HG02970 (cell line): ENCODE measurements around the gene CYB561.

Experiments
- ATAC-seq: cut with Tn5 transposase; IDR thresholded peaks from one replicate; pipeline ENCODE4 v1.9.1; 2021; ENCODE audit warnings: mild to moderate bottlenecking, moderate library complexity, moderate number of reproducible peaks; ENCODE audit not compliant: unreplicated experiment, low FRiP score

Gene CYB561, protein sequence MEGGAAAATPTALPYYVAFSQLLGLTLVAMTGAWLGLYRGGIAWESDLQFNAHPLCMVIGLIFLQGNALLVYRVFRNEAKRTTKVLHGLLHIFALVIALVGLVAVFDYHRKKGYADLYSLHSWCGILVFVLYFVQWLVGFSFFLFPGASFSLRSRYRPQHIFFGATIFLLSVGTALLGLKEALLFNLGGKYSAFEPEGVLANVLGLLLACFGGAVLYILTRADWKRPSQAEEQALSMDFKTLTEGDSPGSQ

DNA sequence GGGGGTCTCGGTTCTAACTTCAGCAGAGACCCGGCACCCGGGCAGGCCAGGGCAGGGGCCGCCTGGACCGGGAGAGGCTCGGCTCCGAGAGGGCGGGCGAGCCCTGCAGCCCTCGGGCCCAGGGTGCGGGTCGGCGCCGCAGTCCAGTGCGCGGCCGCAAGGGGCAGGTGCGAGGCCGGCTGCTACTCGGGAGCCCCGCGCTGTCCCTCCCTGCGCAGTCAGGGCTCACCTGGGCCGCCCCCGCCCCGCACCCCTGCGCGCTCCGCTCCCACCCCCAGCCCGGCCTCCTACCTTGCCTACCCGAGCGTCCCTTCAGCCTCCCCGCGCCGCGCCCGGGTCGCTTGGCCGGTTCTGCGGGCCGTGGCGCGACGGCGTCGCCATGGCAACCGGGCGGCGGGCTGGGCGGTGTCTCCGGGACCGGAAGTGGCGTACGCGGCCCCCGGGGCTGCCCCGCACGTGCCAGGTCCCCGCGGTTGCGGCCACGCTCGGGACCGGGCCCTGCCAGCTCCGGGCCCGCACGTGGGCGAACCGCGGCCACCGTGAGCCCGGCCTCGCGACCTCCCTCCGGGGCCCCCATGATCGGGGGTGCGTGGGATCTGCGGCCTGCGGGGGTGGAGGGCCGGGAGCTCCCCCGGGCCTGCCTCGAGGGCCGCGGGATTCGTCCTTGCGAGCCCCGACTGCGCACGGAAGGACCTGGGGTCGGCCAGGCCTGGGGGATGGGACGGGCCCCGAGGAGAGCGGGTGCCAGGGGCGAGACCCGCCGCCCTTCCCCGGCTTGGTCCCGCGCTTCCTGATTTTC lies at the start of gene CYB561:
Gene CYB561, minus strand, starts transcription at position 353 of the 799 bp plus-strand sequence. CDS start 8,759 bp downstream, outside the sequence.
- peak; percentile 55 for ATAC-seq

DNA sequence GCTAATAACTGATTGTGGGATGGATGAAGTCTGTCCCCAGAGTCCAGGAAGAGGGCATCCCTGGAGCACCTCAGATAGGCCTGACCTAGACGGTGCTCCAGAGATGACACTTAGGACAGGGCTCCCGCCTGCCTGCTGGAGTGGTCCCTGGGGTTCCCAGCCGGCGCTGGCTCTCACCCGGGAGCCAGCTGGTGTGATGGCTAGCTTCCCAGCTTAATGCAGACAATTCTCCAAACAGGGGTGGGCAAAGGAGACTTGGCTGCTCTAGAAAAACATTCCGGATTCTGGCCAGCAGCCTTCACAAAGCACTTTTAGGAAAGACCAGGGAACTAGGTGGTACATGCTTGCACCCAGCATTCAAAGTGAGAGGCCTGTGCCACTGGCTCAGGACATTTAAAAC lies 49.4 kb upstream of the CYB561 start:
- no peak for ATAC-seq

DNA sequence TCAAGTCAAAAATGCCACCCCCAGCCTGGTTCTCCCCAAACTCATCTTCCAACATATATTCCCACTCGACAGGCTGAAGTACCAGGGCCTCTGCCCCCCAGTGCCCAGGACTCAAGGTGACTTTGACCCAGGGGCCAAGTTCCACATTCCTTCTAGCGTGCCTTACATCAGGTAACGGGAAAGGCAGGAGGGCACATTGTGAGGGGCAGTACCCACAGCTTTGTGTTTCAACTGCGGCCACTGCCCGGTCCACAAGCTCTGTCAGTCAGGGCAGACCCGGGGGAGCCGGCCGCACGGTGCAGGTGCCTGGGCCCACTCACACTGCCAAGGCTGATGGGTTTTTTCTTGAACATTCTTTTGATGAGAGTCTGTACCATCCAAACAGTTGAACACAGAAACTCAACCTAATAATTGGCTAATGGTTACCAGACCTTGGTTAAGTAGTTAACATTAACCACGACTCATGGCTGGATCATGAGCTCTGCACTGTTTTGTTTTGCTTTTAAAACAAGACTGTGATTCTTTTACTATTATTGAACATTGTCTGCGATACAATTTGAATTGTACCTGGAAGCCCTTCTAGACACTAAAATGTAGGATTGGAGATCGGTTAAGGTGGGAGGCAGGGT lies 48.3 kb upstream of the CYB561 start:
- no peak for ATAC-seq

DNA sequence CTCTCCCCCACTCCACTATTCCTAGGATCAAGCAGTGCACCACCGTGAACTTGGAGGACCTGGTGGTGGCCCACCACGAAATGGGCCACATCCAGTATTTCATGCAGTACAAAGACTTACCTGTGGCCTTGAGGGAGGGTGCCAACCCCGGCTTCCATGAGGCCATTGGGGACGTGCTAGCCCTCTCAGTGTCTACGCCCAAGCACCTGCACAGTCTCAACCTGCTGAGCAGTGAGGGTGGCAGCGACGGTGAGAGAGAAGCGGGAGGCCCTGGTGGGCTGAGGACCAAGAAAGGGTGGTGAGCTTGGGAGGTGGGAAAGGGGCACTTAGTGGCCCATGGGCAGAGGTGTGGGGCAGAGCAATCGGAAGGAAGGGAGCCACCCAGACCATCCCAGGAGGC lies 47.3 kb upstream of the CYB561 start:
- ATAC-seq, result no peak

DNA sequence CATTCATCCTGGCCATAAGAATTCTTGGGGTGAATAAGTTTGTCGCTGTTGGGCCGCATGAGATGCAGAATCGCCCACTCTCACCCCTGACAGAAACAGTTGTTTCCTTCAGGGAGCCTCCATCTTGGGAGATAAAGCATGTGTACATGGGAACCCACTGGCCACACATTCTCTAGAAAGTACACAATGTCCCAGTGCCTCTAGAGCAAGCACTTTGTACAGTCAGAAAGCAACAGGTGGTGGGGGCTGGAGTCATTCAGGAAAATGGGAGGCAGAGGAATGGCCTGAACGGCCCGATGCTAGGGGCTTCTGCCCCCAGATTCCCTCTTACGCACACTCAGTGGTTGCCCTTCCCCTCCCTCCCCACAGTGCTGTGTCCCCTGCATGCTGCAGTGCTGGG lies 46.8 kb upstream of the CYB561 start:
- ATAC-seq, result no peak

DNA sequence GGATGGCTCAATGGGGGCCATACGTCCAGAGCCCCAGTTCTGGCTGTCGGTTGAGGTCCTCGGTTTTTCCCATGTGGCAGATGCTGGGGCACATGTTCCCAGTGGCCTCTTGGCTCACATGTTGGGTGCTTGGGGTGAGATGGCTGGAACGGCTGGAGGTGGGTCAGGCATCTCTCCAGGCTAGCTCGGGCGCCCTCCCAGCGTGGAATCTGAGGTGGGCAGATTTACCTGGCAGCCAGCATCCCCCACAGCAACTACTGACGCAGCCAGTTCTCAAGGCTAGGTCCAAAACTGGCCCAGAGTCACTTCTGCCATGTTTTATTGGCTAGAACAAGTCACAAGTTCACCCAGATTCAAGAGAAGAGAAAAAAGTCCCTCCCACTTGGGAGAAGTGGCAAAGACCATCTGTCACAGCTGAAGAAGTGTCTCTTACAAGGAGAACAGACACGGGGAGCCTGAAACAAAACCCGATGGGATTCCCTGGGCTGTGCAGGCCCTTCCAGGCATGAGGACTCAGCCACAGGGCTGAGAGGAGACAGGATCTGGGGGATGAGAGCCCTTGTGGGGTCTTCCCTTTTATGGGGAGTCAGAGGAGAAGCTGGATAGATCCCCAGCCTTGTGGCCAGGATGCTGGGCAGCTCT lies 46.0 kb upstream of the CYB561 start:
- ATAC-seq, result no peak

DNA sequence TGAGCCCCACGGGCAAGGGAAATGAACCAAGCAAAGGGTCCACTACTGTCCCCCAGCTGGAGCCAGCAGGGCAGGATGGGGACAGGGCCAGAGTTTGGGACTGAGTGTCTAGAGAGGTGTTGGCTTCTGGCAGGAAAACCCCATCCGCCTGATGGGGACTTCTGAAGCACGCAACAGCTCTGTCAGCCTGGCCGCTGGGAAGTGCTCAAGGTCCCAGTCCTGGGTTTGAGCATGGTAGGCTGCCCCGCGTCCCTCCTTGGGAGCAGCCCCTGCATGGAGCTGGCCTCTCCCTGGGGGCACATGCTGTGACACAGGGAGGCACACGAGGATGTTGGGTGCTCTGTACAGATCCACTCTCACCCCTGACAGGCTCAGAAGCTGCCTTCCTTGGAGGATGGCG lies 45.3 kb upstream of the CYB561 start:
- no peak for ATAC-seq

DNA sequence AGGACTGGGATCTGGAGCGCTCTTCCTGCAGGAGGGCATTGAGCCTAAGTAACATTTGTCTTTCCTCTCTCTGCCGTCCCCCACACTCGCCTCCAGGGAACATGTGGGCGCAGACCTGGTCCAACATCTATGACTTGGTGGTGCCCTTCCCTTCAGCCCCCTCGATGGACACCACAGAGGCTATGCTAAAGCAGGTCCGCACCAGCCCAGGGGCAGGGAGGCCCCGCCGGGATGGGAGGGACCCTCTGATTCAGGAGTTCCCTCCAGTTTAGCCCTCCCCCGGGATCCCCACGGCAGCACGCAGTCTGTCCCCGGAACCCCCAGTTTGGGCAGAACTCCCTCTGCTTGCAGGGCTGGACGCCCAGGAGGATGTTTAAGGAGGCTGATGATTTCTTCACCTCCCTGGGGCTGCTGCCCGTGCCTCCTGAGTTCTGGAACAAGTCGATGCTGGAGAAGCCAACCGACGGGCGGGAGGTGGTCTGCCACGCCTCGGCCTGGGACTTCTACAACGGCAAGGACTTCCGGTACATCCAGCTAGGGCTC lies 44.8 kb upstream of the CYB561 start:
- no peak for ATAC-seq

DNA sequence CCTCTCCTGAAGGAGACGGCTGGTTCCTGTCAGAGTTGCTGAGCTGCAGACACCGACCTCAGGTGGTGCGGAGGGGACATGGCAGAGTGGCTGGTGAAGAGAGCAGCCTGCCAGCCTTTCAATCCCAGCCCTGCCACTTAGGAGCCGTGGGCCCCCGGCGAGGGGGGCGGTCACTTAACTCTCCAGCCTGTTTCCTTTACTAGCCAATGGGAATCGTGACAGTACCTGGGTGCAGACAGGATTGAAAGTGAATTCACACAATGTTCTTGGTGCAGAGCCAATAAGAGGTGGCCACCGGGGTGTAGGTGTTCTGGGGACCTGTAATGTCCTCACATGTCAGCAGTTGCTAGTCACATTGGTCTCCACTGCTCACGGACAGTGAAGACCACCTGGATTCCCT lies 44.2 kb upstream of the CYB561 start:
- no peak for ATAC-seq

DNA sequence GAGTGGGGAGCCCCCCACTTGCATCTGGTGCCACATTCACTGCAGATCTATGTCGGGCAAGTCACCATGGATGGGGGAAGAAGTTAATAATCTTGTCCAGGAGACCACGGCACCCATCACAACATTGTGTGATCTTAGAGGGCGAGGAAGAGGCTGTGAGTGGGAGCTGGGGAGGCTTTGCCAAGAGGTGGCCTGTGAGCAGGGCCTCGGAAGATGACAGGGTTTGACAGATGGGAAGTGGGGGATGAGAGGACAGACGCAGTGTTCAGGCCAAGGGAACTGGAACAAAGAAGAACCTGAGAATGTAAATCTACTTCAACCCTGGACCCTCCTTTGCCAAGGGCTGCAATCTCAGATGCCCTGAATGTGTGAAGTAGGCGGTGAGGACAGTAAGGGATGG lies 43.2 kb upstream of the CYB561 start:
- ATAC-seq, result no peak

DNA sequence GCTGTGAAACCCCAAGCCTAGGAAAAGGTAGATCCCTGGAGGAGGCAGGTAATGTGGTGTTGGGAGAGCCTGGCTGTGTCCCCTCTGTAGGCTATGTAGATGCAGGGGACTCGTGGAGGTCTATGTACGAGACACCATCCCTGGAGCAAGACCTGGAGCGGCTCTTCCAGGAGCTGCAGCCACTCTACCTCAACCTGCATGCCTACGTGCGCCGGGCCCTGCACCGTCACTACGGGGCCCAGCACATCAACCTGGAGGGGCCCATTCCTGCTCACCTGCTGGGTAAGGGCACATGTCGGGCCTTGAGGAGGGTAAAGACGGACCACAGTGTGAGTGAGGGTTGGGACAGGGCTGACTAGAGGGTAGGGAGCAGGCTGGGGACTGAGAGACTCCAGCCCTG lies 42.7 kb upstream of the CYB561 start:
- no peak for ATAC-seq

DNA sequence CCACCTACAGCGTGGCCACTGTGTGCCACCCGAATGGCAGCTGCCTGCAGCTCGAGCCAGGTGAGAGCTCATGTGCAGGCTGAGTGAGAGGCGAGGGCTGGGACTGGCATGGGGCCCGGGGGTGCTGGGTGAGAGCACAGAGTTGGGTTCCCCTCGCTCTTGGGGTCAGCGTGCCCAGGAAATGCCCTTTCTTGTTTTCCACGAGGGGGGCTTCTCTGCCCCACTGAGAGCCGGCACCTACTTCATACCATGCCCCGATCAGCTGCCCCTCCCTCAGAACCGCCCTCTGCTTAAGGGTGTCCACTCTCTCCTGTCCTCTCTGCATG lies 40.9 kb upstream of the CYB561 start:
- ATAC-seq, result no peak

DNA sequence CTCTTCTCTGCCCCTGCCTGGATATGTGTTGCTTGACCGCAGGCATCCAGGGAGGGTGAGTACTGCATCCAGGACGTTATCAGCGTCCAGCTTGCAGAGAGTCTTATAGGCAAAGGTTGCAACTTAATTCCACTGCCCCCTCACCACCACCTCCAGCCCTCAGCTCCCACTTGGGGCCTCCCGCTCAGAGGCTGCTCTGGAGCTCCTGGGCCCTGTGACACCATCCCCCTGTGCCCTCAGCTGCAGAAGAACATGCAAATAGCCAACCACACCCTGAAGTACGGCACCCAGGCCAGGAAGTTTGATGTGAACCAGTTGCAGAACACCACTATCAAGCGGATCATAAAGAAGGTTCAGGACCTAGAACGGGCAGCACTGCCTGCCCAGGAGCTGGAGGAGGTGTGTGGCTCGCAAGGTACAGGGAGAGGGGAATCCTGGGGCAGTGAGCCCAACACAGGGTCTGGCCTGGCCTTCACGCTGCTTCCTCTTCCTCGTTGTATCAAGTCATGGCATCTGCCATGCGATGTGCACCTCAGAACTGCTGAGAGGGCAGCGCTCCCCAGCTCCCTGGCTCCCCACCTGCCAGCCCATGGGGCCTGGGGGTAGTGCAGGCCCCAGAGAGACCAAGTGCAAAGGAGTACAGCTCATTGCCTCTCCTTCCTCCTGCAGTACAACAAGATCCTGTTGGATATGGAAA lies 40.4 kb upstream of the CYB561 start:
- no peak for ATAC-seq

DNA sequence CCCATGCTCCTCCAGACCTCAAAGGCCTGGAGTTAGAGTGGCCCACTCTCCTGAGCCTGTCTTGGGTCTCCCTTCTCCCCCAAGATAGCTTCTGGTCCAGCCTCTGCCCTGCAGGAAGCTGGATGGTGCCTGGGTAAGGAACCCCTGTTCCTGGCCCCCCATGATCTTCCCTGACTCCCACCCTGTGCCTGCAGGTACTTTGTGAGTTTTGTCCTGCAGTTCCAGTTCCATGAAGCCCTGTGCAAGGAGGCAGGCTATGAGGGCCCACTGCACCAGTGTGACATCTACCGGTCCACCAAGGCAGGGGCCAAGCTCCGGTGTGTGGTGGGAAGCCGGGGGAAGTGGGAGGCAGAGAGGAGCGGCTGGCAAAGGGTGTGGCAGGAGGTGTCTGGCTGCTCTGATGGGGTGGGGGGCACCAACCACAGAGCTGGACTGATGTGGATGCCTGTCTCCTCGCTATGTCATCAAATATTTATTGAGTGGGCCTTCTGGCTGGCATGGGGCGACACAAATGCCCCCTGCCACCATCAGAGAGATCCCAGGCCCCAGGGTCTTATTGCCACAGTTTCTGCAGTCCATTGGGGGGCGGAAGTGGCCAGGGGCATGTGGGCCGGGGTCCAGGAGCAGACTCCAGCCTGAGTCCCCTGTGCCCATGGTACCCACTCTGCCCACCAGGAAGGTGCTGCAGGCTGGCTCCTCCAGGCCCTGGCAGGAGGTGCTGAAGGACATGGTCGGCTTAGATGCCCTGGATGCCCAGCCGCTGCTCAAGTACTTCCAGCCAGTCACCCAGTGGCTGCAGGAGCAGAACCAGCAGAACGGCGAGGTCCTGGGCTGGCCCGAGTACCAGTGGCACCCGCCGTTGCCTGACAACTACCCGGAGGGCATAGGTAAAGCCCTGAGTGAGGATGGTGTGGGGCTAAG lies 37.8 kb upstream of the CYB561 start:
- no peak for ATAC-seq

DNA sequence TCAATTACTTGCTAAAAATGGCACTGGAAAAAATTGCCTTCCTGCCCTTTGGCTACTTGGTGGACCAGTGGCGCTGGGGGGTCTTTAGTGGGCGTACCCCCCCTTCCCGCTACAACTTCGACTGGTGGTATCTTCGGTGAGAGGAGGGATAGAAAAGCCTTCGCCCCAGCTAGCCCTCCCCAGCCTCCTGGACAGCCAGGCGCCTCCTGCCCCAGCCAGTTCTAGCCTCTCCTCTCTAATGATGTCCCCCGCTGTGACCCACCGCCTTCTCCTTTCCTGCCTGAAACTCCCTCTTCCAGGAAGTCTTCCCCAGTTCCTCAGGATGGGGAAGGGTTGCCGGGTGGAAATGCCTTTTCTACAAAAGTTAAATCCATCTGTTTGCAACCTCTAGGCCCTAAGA lies 36.9 kb upstream of the CYB561 start:
- no peak for ATAC-seq

DNA sequence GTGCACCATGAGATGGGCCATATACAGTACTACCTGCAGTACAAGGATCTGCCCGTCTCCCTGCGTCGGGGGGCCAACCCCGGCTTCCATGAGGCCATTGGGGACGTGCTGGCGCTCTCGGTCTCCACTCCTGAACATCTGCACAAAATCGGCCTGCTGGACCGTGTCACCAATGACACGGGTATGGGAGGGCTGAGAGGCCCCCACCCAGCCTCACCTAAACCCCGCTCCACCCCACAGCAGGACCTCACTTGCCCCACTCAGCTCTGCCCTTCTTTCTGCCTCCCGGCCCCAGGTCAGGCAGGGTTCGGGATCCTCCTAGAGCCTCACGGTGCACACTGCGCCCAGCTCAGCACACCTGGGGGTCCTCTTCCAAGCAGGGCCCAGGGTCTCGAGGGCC lies 36.4 kb upstream of the CYB561 start:
- no peak for ATAC-seq

DNA sequence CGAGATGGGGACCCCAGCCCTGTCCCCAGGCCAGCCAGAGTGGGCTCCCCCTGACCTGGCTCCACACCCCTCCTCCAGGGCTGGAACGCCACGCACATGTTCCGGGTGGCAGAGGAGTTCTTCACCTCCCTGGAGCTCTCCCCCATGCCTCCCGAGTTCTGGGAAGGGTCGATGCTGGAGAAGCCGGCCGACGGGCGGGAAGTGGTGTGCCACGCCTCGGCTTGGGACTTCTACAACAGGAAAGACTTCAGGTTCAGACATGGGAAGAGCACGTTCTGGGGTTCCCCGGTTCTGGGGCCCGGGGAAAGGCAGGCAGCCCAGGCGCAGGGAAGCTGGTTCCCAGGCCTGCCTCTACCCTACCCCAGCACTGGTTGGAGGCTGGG lies 35.4 kb upstream of the CYB561 start:
- no peak for ATAC-seq

DNA sequence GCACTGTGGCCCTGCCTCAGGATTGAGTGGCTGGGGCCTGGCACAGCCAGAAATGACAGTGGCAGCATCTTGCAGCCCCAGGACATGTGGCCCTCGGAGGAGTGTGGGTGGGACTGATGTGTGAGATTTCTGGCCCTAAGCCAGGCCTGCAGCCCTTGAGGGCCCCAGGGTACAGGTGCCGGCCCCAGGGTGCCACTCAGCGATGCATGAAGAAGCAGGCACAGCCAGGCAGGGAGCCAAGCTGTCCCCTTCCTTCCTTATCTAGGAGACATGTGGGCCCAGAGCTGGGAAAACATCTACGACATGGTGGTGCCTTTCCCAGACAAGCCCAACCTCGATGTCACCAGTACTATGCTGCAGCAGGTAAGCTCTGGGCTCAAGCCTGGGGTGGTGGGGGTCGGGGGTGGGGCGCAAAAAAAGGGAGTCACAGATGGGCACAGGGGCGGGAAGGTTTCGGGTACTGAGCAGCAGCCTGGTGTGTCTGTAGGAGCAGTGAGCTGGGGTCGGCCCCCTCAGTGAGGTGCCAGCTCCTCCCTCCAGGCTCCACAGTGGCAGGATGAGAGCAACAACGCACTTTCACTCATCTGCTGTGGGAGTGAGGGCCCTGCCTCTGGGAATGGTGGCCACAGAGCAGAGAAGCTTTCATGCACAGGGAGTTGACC lies 34.9 kb upstream of the CYB561 start:
- no peak for ATAC-seq

DNA sequence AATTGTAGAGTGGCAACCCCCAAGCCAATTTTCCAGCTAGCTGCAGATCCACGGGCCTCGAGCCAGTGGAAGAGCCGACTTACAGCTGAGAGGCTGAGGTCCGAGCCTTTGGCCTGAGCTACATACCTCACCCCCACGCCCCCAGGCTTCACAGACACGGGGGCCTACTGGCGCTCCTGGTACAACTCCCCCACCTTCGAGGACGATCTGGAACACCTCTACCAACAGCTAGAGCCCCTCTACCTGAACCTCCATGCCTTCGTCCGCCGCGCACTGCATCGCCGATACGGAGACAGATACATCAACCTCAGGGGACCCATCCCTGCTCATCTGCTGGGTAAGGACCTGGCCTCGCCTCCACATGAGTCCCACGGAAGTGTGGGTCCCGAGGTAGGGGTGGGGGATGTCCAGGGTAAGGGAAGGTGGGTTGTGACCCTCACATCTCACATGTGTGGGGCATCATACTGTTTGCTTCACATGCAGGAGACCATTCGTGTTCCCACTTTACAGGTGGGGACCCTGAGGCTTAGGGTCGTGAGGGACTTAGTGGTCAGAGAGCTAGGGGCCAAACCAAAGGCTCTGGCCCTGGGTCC lies 34.2 kb upstream of the CYB561 start:
- ATAC-seq, result no peak
